Muscle of back (tissue), 11 donors: ENCODE measurements around the gene PNPLA1. TPM values are rescaled to one million over a fixed set of nuclear protein-coding genes. Genes with fewer than 3 reads are reported as not detected.
"Not testable (repeated sequence)": the region's sequence is repeated elsewhere in the genome, so short reads cannot be mapped to it uniquely, and the experiment has no call there.

Experiments used
- DNase-seq, 3 donors: peaks; one replicate each; pipeline versions ENCODE4 v3.0.0 to v3.0.0-alpha.2; 2013
- polyA plus RNA-seq, 10 donors: library from polyadenylated mRNA; unstranded; fragments of 120-200 nt; gene quantifications; one replicate each; pipeline ENCODE4 v1.2.1, GENCODE V29; 2013; ENCODE audit not compliant: insufficient read length in 10 of 10

The PNPLA1 gene
- polyA plus RNA-seq, 10 donors: 0.09 to 1.7 (median 0.12) TPM; not detected in 4

GRCh38 chr6:36334832-36335459 lies 65.1 kb downstream of the PNPLA1 start:
- no peak for DNase-seq

GRCh38 chr6:36335465-36336207 lies 65.8 kb downstream of the PNPLA1 start:
- DNase-seq: no peak

GRCh38 chr6:36336208-36336710 lies 66.4 kb downstream of the PNPLA1 start:
- no peak for DNase-seq

GRCh38 chr6:36336779-36337241 lies 67.0 kb downstream of the PNPLA1 start, which contains the start of gene BNIP5:
Gene BNIP5, minus strand, starts transcription at chr6:36336888. Its CDS starts 6,198 bp downstream, at chr6:36330690.
- DNase-seq: no peak

- no peak for DNase-seq
These were observed 68.0 kb downstream of the PNPLA1 start for GRCh38 chr6:36337814-36338213.

- DNase-seq: not testable (repeated sequence)
These were observed 68.4 kb downstream of the PNPLA1 start for GRCh38 chr6:36338223-36338622.

- no peak for DNase-seq
These were observed 69.3 kb downstream of the PNPLA1 start for GRCh38 chr6:36339146-36339545.

GRCh38 chr6:36340306-36340617 lies 70.4 kb downstream of the PNPLA1 start:
- no peak for DNase-seq

GRCh38 chr6:36340618-36341454 lies 71.0 kb downstream of the PNPLA1 start:
- DNase-seq: peak in 2 of 3 donors; percentile 64 to 80

- no peak for DNase-seq
These were observed 73.3 kb downstream of the PNPLA1 start for GRCh38 chr6:36343109-36343680.

- DNase-seq: no peak
These were observed 76.0 kb downstream of the PNPLA1 start for GRCh38 chr6:36345681-36346466.

GRCh38 chr6:36346486-36347273 lies 76.8 kb downstream of the PNPLA1 start:
- no peak for DNase-seq

- no peak for DNase-seq
These were observed 77.8 kb downstream of the PNPLA1 start for GRCh38 chr6:36347621-36348020.

- DNase-seq: no peak
These were observed 79.4 kb downstream of the PNPLA1 start for GRCh38 chr6:36349240-36349639.

- DNase-seq: no peak
These were observed 80.2 kb downstream of the PNPLA1 start for GRCh38 chr6:36350082-36350481.

GRCh38 chr6:36350681-36351571 lies 81.1 kb downstream of the PNPLA1 start:
- DNase-seq: peak in 1 of 3 donors; percentile 77

- DNase-seq: no peak
These were observed 82.8 kb downstream of the PNPLA1 start for GRCh38 chr6:36352477-36353157.

GRCh38 chr6:36353411-36353915 lies 83.6 kb downstream of the PNPLA1 start:
- no peak for DNase-seq
